ENCODE results near the gene GABRR3. TPM values are rescaled to one million over a fixed set of nuclear protein-coding genes. Genes with fewer than 3 reads are reported as not detected.

GABRR3 gene
- total and polyA plus RNA-seq, 2 experiments from 2014 or later = not detected

DNA sequence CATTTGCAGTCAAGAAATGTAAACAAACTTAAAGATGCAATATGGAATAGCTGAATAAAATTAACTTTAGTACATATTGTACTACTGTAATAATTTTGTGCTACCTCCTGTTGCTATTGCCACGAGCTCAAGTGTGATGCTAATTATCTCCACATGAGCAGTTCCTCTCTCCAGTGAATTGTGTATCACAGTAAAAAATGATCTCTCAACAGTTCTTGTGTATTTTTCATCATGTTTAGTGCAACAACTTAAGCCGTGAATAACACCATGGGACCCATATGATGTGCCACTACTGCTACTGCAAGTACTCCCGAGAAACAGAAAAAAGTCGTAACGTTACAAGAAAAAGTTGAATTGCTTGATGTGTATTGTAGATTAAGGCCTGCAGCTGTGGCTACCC is 75.2 kb downstream of the GABRR3 start:
- no peaks in the 10 kb centered on the region for H3K79me2 ChIP-seq (replicated peaks; ENCODE audit: insufficient read depth)
- no peaks in the 10 kb centered on the region for H3K27me3 Mint-ChIP-seq (ENCODE audit: insufficient read depth, low read depth, poor library complexity)
- peaks cover 6% of the 10 kb centered on the region; the same call in 2 of the 3 replicates for H3K4me1 Mint-ChIP-seq

DNA sequence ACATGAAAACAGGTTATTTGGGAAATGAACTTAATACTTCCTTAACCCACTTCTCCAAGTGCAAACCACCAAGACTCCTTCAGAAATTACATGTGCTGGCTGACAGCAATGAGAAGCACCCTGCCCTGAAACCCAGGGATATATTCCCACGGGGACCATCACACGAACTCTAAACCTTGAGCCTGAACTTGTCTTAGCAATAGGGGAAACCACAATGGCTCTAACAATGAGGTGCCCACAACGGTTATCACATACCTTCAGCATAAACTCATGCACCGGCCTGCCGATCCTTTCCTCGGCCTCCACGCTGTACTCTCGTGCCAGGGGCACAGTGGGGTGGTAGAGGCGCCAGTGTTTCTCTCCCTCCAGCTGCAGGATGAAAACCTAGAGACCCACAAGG is 76.3 kb downstream of the GABRR3 start:
- H3K4me1 ChIP-seq (ENCODE audit: insufficient read depth) = no peaks in the 10 kb centered on the region
- H3K9me3 Mint-ChIP-seq = no peaks in the 10 kb centered on the region
- H3K36me3 Mint-ChIP-seq (ENCODE audit: low read depth) = no peaks in the 10 kb centered on the region; the same call in 1 of the 3 replicates
- no peak overlapping the region for H2AFZ ChIP-seq
- no peaks in the 10 kb centered on the region; the same call in 1 of the 2 replicates for H3K36me3 ChIP-seq (ENCODE audit: insufficient read depth)
- ATAC-seq = no peak
- DNase-seq (ENCODE audit: low spot score) = no peak
- H3K9me2 ChIP-seq (ENCODE audit: insufficient read depth) = no peaks in the 10 kb centered on the region
- no peaks in the 10 kb centered on the region for H3K27me3 ChIP-seq (ENCODE audit: insufficient read depth)
- no peaks in the 10 kb centered on the region for H3F3A ChIP-seq (replicated peaks; ENCODE audit: low read depth)
- H3K27ac Mint-ChIP-seq = no peak overlapping the region
- H3K27ac ChIP-seq (ENCODE audit: low read depth) = no peak overlapping the region
- no peak overlapping the region for H3K4me3 Mint-ChIP-seq
- no peak overlapping the region for H3K4me3 ChIP-seq
- H4K20me1 ChIP-seq (replicated peaks; ENCODE audit: insufficient read depth) = no peaks in the 10 kb centered on the region
- H3K79me2 ChIP-seq (replicated peaks; ENCODE audit: insufficient read depth) = no peaks in the 10 kb centered on the region
- H3K4me1 Mint-ChIP-seq = peaks cover 6% of the 10 kb centered on the region; the same call in 2 of the 3 replicates
- H3K27me3 Mint-ChIP-seq (ENCODE audit: insufficient read depth, low read depth, poor library complexity) = no peaks in the 10 kb centered on the region
- H3K4me2 ChIP-seq = no peak overlapping the region
- TF ChIP-seq NANOG (IDR thresholded peaks at IDR 0.05; ENCODE audit: borderline replicate concordance) = no peak
- TF ChIP-seq EZH2 (IDR thresholded peaks at IDR 0.05; ENCODE audit: low read depth, unreplicated experiment) = no peak
- TF ChIP-seq STAT1 (IDR thresholded peaks at IDR 0.05; ENCODE audit: unreplicated experiment) = no peak
- TF ChIP-seq POLR2AphosphoS5 (IDR thresholded peaks at IDR 0.05; ENCODE audit: low read depth) = no peak
- TF ChIP-seq CREB1 (CRISPR knock-in tag; IDR thresholded peaks at IDR 0.05; ENCODE audit: low read depth) = no peak
- TF ChIP-seq, protein P1, sequence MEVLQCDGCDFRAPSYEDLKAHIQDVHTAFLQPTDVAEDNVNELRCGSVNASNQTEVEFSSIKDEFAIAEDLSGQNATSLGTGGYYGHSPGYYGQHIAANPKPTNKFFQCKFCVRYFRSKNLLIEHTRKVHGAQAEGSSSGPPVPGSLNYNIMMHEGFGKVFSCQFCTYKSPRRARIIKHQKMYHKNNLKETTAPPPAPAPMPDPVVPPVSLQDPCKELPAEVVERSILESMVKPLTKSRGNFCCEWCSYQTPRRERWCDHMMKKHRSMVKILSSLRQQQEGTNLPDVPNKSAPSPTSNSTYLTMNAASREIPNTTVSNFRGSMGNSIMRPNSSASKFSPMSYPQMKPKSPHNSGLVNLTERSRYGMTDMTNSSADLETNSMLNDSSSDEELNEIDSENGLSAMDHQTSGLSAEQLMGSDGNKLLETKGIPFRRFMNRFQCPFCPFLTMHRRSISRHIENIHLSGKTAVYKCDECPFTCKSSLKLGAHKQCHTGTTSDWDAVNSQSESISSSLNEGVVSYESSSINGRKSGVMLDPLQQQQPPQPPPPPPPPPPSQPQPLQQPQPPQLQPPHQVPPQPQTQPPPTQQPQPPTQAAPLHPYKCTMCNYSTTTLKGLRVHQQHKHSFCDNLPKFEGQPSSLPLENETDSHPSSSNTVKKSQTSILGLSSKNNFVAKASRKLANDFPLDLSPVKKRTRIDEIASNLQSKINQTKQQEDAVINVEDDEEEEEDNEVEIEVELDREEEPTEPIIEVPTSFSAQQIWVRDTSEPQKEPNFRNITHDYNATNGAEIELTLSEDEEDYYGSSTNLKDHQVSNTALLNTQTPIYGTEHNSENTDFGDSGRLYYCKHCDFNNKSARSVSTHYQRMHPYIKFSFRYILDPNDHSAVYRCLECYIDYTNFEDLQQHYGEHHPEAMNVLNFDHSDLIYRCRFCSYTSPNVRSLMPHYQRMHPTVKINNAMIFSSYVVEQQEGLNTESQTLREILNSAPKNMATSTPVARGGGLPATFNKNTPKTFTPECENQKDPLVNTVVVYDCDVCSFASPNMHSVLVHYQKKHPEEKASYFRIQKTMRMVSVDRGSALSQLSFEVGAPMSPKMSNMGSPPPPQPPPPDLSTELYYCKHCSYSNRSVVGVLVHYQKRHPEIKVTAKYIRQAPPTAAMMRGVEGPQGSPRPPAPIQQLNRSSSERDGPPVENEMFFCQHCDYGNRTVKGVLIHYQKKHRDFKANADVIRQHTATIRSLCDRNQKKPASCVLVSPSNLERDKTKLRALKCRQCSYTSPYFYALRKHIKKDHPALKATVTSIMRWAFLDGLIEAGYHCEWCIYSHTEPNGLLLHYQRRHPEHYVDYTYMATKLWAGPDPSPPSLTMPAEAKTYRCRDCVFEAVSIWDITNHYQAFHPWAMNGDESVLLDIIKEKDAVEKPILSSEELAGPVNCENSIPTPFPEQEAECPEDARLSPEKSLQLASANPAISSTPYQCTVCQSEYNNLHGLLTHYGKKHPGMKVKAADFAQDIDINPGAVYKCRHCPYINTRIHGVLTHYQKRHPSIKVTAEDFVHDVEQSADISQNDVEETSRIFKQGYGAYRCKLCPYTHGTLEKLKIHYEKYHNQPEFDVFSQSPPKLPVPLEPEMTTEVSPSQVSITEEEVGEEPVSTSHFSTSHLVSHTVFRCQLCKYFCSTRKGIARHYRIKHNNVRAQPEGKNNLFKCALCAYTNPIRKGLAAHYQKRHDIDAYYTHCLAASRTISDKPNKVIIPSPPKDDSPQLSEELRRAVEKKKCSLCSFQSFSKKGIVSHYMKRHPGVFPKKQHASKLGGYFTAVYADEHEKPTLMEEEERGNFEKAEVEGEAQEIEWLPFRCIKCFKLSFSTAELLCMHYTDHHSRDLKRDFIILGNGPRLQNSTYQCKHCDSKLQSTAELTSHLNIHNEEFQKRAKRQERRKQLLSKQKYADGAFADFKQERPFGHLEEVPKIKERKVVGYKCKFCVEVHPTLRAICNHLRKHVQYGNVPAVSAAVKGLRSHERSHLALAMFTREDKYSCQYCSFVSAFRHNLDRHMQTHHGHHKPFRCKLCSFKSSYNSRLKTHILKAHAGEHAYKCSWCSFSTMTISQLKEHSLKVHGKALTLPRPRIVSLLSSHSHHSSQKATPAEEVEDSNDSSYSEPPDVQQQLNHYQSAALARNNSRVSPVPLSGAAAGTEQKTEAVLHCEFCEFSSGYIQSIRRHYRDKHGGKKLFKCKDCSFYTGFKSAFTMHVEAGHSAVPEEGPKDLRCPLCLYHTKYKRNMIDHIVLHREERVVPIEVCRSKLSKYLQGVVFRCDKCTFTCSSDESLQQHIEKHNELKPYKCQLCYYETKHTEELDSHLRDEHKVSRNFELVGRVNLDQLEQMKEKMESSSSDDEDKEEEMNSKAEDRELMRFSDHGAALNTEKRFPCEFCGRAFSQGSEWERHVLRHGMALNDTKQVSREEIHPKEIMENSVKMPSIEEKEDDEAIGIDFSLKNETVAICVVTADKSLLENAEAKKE (CRISPR knock-in tag; IDR thresholded peaks at IDR 0.05) = no peak

More for the DNA sequence above, 75.2 kb downstream of the GABRR3 start:
- Histone ChIP-seq H3K36me3 (ENCODE audit: insufficient read depth) (no peaks in the 10 kb centered on the region; the same call in 1 of the 2 replicates), H3K27me3 (ENCODE audit: insufficient read depth) (no peaks in the 10 kb centered on the region), H4K20me1 (replicated peaks; ENCODE audit: insufficient read depth) (no peaks in the 10 kb centered on the region), H2AFZ (no peak overlapping the region), H3K4me1 (ENCODE audit: insufficient read depth) (no peaks in the 10 kb centered on the region), H3K4me3 (no peak overlapping the region), H3K27ac (ENCODE audit: low read depth) (no peak overlapping the region), H3K9me2 (ENCODE audit: insufficient read depth) (no peaks in the 10 kb centered on the region), H3F3A (replicated peaks; ENCODE audit: low read depth) (no peaks in the 10 kb centered on the region), H3K4me2 (no peak overlapping the region)
- H3K36me3 Mint-ChIP-seq (ENCODE audit: low read depth) = no peaks in the 10 kb centered on the region
- no peak overlapping the region for H3K27ac Mint-ChIP-seq
- ATAC-seq = no peak
- no peak for DNase-seq (ENCODE audit: low spot score)
- TF ChIP-seq EZH2phosphoT487 (IDR thresholded peaks at IDR 0.05; ENCODE audit: unreplicated experiment) (no peak), ZNF114 (CRISPR knock-in tag; IDR thresholded peaks at IDR 0.05) (no peak), NANOG (IDR thresholded peaks at IDR 0.05; ENCODE audit: borderline replicate concordance) (no peak), EZH2 (IDR thresholded peaks at IDR 0.05; ENCODE audit: low read depth, unreplicated experiment) (no peak), JUNB (IDR thresholded peaks at IDR 0.05; ENCODE audit: unreplicated experiment) (no peak), POLR2AphosphoS5 (IDR thresholded peaks at IDR 0.05; ENCODE audit: low read depth) (no peak)
- TF ChIP-seq, protein P2, sequence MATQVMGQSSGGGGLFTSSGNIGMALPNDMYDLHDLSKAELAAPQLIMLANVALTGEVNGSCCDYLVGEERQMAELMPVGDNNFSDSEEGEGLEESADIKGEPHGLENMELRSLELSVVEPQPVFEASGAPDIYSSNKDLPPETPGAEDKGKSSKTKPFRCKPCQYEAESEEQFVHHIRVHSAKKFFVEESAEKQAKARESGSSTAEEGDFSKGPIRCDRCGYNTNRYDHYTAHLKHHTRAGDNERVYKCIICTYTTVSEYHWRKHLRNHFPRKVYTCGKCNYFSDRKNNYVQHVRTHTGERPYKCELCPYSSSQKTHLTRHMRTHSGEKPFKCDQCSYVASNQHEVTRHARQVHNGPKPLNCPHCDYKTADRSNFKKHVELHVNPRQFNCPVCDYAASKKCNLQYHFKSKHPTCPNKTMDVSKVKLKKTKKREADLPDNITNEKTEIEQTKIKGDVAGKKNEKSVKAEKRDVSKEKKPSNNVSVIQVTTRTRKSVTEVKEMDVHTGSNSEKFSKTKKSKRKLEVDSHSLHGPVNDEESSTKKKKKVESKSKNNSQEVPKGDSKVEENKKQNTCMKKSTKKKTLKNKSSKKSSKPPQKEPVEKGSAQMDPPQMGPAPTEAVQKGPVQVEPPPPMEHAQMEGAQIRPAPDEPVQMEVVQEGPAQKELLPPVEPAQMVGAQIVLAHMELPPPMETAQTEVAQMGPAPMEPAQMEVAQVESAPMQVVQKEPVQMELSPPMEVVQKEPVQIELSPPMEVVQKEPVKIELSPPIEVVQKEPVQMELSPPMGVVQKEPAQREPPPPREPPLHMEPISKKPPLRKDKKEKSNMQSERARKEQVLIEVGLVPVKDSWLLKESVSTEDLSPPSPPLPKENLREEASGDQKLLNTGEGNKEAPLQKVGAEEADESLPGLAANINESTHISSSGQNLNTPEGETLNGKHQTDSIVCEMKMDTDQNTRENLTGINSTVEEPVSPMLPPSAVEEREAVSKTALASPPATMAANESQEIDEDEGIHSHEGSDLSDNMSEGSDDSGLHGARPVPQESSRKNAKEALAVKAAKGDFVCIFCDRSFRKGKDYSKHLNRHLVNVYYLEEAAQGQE (IDR thresholded peaks at IDR 0.05; ENCODE audit: unreplicated experiment) = no peak
- TF ChIP-seq, protein P3, sequence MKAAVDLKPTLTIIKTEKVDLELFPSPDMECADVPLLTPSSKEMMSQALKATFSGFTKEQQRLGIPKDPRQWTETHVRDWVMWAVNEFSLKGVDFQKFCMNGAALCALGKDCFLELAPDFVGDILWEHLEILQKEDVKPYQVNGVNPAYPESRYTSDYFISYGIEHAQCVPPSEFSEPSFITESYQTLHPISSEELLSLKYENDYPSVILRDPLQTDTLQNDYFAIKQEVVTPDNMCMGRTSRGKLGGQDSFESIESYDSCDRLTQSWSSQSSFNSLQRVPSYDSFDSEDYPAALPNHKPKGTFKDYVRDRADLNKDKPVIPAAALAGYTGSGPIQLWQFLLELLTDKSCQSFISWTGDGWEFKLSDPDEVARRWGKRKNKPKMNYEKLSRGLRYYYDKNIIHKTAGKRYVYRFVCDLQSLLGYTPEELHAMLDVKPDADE (IDR thresholded peaks at IDR 0.05) = no peak
- no peak overlapping the region for H3K4me3 Mint-ChIP-seq
- no peaks in the 10 kb centered on the region for H3K9me3 Mint-ChIP-seq

Measured in GM23338 (cell line).